NCI-H82 treated with DMSO at 0.1 percent for 48 hours (cell line): ENCODE results near the gene DUSP23.

ENCODE experiments used
- DNase-seq: peaks from one replicate; lab custom pipeline; 2025; ENCODE audit not compliant: unreplicated experiment; lab: John Stamatoyannopoulos, UW

The DUSP23 gene

DNA sequence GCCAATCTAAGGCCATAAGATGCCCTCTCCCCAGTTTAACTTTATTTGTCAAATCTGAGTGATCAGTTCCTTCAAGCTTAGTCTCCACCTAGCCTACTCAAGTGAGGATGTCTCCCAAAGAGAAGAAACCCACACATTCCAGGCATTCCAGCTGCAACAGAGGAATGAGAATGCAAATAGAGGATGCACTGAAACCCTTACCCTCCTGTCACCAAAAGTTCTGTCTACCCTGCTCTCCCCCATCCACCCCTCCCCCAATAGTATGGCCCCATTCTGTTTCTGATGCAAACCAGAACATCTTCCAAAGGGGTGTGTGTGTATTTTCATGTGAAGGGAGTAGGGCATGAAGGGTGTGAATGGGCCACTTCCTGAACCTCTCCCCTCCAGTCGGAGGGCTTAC, 3.0 kb downstream of the DUSP23 start:
- DNase-seq: no peak

DNA sequence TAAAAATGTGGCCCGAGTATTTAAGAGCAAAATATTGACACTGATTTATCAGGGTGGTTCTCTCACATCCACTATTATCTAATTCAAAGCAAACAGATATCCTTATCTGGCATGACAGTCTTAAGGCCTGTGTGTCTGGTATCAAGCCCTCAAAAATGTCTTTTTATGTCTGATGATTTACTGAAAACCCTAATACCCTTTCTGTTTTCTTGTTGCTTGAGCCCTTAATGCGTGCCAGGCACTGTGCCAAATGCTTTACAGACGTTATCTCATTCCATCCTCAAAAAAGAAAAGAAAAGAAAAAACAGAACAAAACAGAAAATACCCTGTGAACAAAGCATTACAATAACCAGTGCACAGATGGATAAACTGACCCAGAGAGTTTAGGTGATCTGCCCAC, 5.7 kb downstream of the DUSP23 start:
- DNase-seq: no peak

DNA sequence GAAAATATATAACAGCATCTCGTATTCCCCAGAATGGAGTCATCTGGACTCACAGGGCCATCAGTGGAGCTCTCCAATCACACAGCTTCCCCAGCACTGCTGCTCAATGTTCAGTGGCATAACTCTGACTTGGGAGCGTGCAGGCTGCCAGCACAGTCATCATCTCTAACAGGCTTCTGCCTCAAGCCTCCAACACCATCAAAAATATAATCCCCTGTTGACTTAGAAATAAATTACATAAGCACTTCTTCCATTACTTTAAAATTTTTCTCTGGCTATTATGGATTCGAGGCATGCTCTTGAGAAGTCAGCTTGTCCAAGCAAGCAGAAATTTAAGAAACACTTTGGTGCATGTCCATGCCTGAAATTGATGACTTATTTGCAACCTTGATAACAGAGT, 6.2 kb downstream of the DUSP23 start:
- DNase-seq: no peak

DNA sequence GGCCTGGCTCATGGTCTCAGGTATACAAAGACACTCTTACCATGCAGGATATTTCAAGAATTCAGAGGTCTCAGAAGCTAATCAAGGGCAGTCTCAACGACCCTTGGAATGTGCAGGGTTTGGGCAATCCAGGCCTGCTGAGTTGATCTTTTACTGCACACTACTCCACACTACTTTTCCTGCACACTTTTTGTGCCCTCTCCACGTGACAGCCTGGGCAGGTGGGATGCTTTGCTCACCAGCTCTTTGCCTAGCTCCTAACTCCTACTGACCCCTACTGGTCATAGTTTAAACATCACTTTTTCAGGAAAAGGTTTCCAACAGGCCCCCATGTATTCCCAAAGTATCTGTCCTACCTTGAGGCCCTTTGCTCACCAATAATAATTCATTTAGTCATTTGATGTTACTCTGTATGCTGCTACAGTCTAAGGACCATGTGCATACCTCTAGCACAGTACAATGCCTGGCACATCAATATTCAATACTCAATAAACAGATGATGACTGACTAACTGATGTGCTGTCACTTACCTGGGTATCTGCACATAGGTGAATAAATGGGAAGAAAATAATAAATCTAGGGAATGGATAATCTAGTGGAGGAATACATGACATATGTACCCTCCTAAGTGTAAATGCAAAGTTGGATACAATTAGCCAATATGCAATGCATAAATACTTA, 9.6 kb downstream of the DUSP23 start:
- DNase-seq: no peak

DNA sequence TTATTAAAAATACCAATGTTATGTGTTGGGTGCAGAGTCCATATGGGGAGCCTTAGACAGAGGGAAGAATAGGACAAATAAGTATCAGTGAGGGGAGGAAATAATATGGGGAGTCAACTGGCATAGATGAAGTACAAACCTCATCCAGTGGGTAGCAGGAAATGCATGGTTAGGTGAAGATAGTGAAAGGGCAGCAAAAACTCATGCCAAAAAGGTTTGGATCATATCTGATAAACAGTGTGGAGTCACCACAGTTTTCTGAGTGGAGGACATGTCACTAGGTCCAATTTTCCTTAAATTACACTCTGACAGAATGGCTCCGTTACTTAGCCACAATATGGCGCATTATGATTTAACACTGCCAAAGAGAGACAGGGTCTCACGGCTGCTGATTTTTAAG, 10.3 kb downstream of the DUSP23 start:
- no peak for DNase-seq

DNA sequence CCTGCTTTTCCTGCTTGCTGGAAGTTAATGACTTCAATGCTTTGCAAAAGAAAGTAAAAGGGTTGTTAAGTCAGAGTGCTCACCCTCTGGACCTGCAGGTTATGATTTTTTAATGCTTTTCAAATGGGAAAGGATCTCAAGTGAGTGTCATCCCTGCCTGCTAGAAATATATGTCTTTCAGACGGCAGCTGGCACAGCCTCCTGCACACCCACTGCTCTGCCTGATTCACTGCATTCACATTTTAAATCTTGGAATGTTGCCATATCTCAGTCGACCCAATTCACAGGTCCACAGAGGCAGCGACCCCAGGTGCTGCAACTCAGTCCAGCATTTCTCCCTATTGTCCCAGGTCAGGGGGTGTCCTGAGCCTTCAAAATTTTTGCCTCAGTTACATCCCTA, 10.7 kb downstream of the DUSP23 start:
- no peak for DNase-seq

DNA sequence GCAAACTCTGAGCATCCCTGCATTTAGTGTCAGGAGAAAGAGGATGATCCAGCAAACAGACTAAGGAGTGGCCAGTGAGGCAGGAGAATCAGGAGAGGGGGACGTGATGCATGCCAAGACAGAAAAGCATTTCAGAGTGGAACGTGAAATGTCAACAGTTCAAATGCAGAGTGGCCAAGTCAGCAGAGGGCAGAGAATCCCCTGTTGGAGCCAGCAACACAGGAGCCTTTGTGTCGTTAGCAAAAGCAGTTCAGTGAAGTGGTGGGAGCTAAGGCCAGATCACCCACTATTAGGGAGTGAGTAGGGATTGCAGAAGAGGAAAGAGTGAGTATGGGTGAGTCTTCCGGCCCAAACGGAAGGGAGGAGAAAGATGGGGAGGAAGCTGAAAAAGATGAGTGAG, 14.8 kb downstream of the DUSP23 start:
- no peak for DNase-seq

DNA sequence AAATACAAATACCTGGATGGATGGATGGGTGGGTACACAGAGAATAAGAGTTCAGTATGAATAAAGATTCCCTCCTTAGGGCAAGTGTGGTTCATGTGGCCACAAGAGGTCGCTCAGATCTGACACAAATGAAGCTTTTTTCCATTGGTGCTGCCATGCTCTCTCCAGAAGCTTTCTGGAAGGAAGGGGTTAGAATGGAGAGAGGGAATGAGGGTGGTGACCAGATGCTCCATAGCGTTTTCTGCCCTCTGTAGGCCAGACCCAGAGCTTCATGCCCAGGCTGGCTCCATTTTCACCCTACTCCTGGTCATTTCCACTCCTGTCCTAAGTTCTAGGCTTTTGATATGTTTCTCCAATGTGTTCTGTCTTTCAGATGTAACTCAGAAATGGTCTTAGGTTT, 18.1 kb downstream of the DUSP23 start:
- peak; percentile 84 for DNase-seq

DNA sequence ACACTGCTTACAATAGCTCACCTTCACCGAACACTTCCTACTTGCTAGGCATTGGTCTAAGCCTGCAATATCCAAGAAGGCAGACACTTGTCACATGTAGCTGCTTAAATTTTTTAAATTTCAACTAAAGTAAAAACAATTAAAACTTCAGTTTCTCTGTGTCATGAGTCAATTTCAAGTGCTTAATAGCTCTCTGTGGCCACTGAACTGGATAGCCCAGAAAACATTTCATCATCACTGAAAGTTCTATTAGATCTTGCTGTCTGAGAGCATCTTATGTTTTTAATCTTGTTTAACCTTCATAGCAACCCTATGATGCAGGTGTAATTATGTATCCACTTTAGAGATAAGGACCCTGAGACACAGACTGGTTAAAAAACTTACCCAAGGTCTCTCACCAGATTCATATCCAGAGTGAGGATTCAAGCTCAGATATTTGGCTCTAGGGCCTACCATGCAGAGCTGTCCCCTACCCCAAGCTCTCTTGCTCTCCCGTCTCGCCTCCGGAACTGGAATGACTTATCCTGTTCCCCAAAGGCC, 18.8 kb downstream of the DUSP23 start:
- DNase-seq: no peak

DNA sequence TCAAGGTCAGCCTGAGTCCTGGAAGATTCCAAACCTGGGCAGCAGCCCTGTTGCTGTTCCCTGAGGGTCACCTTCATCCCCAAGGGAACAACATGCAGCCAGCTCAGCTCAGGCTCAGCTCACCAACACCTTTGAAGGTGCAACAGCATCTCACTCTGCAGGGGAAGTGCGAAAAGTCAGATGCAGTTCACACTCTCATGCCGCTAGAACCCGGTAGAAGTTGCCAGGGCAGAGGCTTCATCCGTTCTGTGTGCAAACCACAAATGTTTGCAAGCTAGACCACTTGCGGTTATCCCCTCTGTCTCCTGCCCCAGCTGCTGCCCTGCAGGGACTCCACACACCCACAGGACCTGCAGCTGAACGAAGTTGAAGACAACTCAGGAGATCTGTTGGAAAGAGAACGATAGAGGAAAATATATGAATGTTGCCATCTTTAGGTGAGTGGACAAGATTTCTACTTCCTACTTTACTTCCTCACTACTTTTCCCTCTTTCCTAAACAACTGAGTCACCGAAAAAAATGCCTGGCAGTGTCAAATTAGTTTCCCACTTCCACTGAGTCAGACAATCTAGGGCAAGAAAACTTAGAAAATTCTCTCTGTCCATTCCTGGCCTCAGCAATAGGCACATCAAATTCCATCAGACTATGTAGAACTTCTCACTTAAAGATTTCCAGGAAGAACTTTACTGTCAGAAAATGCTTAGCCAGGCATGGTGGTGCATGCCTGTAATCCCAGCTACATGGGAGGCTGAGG, 19.6 kb downstream of the DUSP23 start:
- no peak for DNase-seq

DNA sequence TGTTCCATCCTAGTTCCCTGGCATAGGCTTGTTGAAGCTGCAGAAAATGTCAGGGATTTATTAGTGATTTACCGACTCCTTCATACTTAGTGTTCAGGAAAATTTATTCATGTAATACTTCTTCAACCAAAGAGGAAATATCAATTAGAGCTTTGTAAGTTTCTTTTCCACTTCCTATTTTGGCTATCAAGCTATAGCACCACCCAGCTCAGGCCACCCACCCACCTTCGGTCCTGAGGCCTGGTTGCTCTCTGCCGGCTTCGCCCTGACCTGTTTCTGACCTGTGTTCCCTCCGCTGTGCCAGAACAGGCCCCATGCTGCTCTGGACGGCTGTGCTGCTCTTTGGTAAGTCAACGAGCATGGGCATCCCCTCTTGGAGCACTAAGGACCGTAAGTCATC, 21.3 kb downstream of the DUSP23 start, which contains the start of gene FCRL6:
Gene FCRL6 (plus strand): TSS at position 250 of the 400 bp plus-strand sequence. CDS start 65 bp downstream, at position 315.
- DNase-seq: no peak

DNA sequence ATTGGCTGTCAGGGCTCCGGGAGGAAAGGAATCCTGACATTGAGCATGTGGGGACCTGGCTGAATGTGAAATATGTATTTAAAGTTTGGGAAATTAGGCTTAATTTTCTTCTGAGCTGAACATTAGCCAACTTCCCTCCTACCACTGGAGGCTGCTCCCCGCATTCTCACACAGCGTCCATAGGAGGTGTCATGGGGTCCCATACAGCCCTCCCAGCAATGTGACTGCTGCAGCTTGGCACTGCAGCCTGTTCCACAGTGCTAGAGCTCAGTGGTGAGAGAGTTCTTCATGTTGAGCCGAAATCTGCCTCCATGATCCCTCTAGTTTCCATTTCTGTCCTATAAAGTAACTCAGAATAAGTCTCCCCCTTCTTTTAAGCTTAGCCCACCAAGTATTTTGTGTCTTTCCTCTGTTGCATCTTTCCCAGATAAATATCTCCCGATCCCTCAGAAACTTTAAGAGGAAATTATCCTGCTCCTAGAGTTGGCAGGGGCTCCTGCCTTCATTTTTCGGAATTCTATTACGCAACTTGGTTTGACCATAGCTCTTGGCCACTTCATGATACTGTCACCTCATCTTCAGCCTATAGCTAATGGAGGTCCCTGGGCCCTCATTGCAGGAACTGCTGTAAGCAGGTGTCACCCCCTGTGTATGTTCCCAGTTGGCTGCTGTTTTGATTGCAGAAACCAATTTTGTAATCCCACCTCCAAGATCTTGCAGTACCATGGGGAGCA, 23.4 kb downstream of the DUSP23 start:
- no peak for DNase-seq

DNA sequence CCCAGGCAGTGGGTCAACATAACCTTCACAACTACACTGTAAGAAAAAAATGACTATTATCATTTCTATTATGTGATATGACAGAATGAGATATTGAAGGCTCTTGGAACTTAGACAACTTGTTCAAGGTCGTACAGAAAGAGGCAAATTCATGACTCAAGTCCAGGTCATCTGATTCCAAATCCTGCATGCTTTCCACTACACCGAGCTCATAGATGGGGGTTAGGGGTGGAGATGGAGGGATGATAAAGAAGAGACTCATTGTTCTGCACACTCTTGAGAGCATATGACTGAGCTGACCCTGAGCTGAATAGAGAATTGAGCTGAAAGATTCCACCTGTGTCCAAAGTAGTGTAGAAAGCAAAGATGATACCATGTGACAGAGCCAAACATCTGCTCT, 24.2 kb downstream of the DUSP23 start:
- no peak for DNase-seq

DNA sequence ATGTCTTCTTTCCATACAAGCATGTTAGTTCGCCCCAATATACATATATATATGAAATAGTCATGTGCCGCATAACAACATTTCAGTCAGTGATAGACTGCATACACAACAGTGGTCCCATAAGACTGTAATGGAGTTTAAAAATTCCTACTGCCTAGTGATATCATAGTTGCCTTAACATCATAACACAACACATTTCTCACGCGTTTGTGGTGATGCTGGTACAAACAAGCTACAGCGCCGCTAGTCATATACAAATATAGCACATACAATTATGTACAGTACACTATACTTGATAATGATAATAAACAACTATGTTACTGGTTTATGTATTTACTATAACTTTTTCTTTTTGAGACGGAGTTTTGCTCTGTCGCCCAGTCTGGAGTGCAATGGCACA, 35.2 kb downstream of the DUSP23 start:
- DNase-seq: no peak

DNA sequence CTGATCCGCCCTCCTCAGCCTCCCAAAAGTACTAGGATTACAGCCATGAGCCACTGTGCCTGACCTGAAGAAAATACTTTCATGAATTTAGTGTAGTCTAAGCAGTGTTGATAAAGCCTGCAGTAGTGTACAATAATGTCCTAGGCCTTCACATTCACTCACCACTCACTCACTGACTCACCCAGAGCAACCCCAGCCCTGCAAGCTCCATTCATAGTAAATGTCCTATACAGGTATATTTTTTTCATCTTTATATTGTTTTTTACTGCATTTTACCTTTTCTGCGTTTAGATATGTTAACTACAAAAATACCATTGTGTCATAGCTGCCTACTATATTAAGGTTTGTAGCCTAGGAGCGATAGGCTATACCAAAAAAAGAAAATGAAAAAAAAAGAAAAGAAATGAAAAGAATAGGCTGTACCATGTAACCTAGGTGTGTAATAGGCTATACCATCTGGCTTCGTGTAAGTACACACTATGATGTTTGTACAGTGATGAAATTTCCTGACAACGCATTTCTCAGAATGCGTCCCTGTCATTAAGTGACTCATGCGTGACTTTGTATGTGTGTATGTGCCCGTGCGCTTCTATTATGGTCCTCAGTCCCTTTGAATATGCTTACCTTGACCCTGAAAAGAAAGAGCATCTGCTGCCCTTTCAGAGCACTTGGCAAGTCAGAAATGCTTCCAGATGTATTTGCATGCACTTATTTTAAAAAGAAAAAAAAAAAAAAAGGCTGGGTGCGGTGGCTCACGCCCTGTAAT, 36.7 kb downstream of the DUSP23 start:
- no peak for DNase-seq

DNA sequence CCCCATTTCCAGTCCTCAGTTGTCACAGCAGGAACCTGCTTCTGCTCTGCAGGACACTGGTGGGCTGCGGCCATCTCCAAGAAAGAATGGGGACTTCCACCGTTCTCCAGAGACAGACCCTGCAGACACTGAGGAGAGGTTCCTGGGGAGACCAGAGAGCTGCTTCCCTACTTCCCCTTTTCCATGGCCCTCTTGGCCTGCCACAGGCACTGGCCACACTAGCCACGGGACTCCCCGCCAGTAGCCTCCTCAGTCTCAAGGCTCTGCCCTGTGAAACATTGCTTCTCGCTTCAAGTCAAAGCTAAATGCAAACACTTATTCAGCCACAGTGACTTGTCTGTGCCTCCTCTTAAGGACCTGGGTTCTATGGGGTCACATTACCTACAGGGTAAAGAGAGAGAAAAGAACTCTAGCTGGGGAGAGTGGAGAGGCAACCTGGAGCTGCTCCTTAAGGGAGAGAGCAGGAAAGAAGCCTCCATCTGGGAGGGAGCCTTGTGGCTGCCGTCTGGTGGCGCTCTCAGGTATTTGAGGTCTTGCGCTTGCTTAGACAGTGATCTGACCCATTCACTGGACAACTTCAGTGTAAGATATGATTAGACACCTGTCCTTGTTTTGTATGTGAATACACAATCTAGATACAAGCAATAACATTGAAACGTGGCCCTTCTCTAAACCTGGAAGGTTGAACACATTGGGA, 40.6 kb downstream of the DUSP23 start:
- DNase-seq: peak; percentile 24

DNA sequence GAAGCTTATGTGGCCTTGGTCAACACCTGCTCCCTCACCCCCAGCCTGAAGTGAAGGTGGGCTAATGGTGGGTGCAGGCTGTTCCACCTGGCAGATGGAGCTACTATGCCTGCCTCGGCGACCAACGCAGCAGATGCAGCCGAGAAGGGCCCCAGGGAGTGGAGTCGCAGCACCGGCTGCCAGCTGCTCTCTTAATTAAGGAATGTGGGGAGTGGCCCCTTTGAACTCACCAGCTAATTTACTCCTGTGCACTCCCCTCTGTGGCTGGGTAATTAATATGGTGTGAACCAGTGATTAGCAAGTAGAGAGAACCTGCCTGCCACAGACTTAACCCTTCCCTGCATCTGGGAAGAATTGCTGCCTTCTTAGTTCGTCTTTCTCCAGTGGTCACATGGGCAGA, 42.6 kb downstream of the DUSP23 start:
- DNase-seq: peak; percentile 87

DNA sequence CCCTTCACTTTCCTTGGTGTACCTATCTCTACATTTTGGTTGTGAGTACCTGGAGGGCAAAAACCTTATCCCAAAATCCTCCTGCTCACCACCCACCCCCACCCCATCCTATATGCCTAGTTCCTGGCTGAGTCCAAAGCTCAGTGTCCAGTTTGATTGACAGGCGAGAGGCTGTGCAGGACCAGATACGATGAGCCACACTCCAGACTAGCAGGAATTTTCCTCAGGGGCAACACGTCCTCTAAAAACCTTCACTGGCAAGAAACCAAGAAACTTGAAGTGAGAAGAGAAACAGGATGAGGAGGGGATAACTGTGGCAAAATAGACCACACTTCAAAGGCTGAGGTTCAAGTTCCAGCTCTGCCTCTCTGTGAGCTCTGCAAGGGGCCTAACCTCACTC, 44.8 kb downstream of the DUSP23 start:
- no peak for DNase-seq

DNA sequence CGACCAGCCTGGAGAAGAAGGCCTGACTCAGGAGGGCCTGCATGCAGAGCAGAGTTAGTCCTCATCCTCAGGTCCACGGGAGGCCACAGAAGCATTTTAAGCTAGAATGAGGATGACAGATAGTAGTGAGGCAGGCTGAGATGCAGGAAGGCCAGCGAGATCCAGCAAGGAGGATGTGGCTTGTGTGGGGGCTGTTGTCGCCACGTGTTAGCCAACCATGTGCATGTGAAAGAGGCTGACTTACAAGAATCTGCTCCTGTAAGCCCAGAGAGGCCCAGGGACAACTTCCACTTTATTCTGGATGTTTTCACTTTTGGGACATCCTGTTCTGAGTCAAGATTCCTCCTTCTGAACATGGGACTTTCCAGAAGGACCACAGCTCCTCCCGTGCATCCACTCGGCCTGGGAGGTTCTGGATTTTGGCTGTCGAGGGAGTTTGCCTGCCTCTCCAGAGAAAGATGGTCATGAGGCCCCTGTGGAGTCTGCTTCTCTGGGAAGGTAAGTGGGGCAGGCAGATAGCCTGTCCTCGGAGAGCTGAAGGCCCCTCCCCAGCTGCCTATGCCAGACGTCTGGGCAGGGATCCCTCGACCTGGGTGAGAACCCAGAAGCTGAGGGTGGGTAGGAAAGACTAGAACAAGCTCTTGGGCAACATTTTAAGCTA, 45.8 kb downstream of the DUSP23 start, which contains the start of gene SLAMF8:
Gene SLAMF8 (plus strand): TSS at position 433 of the 661 bp plus-strand sequence. CDS start 26 bp downstream, at position 459.
- DNase-seq: no peak

DNA sequence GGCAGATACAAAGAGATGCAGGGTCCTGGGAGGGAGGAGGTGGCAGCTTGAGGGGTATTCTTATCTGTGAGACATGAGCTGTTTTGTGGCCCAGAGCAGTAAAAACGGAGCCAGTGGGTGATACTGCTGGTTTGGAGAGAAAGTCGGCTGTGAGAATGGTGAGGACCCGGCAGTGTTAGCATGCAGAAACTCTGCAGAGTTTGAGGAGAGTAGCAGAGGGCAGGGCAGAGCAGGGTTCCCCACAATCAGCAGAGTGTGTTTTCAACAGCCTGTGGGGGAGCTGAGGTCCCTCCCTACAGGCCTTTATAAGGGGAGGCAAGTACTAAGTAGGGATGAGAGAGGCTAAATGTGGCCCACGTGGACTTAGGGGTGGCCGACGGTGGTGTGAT, 46.3 kb downstream of the DUSP23 start:
- no peak for DNase-seq
